HG02885 (cell line): Measurements from ENCODE around the gene ZNF195.
"Not testable (repeated sequence)": the region's sequence is repeated elsewhere in the genome, so short reads cannot be mapped to it uniquely, and the experiment has no call there.

Experiments
- ATAC-seq: cut with Tn5 transposase; IDR thresholded peaks from one replicate; pipeline ENCODE4 v1.9.1; 2021; ENCODE audit warnings: mild to moderate bottlenecking; ENCODE audit not compliant: unreplicated experiment, poor library complexity

Gene ZNF195

DNA sequence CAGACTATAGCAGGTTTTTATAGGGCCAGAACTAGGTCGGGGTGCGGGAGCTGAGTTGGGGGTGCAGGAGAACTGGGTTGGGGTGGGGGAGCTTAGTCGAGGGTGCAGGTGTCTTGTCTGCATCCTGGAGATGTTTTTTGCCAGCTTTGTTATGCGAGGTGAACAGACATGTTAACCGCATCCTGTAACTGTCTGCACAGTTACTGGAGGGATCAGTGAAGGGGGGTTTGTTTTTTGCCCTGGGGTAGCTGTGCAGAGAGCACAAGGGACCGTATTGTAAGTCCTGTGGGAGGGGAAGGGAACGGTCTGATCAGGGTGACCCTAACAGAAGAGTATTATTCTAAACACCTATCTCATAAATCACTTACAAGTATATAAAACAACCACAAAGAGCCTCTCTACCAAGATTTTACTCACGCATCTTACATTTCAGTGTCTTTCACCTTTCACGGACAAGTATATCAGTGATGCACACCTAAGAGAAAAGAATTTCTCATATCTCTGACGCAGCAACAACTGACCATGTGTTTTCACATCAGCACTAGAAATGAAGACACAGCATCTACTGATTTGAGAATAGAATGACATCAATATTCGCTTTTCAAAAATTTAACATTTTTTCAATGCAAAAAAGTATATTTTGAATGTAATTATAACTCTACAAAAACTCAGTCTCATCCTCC lies 20.8 kb downstream of the ZNF195 start:
- no peak for ATAC-seq

DNA sequence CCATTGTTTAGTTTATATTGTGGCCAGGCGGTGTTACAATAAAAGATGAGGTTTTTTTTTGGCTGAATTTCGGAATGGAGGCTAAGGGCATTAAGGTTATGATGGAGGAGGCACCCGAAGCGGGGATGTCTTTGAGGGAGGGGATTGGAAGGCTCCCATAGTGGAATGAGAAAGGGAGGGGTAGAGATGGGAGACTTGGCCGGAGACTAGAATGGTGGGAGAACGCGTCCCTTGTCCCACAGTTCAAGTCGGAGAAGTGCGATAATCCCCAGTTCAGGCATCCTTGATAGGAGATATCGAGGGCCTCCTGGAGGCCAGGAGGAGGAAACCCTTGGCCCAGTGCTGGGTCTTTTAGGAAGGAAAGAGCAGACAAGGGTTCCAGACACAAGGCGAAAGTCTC lies 21.6 kb downstream of the ZNF195 start:
- ATAC-seq = no peak

DNA sequence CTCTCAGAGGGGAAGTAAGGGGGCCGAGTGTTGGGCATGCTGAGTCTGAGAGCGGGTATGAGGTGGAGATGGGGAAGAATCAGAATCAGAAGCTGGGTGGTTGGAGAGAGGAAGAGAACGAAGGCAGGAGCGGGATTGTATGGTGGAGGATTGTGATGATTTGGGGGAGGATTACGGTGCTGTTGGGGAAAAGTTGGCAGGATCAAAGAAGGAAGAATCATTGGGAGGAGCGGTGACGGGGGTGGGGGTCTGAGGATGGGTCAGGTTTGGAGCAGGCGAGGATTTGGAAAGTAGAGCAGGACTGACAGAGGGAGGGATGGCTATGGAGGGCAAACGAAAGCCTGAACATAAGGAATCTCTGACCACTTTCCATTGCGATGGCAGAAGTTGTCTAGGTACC lies 22.1 kb downstream of the ZNF195 start:
- no peak for ATAC-seq

DNA sequence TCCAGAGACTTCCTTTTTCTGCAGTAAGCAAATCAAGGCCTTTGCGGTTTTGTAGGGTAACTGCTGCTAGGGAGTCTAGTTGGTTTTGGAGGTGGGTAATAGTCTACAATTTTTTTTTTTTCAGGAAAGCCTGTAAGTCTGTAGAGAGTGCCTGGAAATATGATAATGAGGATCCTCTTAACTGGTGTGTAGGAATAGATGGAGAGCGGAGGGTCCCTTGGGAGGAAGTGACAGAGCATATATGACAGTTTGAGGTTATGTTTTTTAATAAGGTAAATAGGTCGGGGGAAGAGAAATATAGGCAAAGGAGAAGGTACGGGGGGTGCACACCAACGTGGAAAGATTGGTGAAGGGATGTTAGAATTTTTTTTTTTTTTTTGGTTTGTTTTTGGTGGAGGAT lies 25.9 kb downstream of the ZNF195 start:
- ATAC-seq = no peak

DNA sequence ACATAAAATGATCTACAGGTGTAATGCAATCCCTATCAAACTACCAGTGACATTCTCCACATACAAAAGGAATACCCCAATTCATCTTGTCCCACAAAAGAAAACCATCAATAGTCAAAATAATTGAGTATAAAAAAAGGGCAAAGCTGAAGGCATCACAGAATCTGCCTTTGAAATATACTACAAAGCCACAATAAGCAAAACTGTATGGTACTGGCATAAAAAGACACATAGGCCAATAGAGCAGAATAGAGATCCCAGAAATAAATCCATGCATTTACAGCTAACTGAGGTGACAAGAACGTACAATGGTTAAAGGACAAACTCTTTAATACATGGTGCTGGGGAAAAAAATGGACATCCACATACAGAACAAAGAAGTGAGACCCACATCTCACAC lies 31.8 kb downstream of the ZNF195 start:
- ATAC-seq = no peak

DNA sequence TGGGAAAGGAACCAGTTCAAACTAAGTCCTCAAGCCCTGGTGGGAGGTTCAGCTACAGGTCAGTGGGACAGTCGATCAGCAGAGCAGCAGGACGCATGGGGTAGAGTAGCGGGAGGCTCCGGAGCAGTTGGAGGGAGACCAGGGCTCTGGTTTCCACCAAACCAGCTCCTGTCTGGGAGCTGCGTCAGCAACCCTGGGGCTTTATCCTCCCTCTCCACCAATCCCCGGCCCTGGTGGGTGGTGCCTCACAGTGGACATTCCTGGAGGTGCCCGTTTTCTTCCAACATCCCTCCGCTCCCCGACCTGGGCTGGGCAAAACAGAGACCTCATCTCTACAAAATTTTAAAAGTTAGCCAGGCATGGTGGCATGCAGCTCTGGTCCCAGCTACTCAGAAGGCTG lies 32.4 kb downstream of the ZNF195 start:
- ATAC-seq = no peak

DNA sequence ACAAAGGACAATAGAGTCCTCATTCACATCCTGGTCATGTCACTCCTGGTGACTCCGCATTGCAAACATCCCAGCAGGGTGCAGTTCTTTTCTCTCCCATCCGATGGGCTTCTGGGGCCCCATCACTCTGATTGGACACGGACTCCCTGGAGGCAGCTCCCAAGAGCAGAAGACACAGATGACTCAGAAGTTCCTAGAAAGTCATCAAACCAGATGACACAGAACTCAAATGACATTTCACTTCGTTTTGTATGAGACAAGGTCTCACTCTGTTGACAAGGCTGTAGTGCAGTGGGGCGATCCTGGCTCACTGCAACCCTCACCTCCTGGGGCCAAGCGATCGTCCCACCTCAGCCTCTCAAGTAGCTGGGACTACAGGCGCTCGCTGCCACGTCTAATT lies 33.2 kb downstream of the ZNF195 start:
- no peak for ATAC-seq

DNA sequence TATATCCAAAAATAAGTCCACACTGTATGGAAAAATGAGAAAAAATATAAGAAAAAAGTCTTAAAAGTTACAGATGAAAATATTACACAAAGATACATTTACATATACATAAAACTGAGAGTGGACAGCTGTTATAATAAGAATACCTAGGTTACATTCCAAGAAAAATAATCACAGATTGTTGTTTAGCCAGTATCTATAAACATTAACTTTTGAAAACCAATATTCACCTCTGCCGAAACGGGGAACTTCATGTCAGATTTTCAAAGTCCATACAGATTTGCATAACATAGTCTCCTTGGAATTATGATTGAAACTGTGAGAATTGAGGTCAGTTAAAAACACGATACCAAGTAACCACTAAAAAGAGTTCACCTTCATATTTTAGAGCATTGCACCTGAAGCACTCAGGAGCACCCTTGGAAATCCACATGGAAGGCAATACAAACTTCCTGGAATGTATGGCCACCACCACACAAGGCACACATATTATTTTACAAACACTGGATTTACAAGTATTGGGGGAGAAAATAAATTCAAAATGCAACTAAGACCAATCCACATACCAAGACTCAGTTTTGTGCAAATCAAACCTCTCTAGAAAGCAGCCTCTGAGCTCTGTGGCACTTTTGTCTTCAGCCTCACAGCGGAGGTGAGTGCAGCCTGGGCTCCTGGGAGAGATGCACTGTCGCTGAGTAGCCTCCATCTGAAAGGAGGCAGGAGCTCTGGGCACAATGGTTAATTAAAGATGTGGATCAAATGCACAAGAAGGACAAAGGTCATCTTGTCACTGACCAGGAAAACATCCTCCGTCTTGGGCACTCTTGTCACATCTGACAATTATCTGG lies 34.4 kb downstream of the ZNF195 start:
- ATAC-seq = no peak

DNA sequence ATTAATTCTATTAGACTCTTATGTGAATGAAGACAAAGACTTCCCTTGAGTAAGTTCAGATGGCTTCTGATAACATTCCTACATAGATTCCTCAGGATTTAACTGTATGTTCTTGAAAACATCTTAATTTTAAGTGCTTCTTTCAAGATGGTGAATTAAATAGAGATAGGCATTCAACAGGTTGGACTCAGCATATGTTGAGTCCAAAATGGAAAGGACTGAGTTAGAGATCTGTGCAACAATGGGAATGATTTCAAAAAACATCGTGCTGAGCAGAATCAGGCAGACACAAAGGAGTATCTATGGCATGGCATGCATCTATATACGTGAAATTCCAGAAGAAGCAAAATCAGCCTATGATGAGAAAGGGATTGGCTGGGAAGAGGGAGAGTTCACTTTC lies 36.2 kb downstream of the ZNF195 start:
- ATAC-seq = no peak

DNA sequence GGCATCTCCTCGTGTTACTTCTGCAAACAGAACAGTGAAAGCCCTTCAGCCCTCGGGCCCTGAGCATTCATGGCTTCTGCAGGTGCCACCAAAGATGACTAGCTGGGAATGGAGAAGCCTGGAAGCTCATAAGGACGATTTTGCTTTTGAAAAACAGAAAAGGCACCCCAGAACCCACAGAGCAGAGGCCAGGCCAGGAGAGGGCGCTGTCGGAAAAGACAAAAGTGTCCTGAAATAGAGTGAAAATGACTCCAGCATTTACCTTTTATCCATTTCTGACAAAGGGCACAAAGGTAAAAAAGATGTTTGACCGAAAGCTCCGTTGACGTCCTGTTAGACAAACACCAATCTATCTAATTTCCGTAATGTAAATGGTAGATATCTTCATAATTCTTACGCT lies 37.6 kb downstream of the ZNF195 start:
- no peak for ATAC-seq

DNA sequence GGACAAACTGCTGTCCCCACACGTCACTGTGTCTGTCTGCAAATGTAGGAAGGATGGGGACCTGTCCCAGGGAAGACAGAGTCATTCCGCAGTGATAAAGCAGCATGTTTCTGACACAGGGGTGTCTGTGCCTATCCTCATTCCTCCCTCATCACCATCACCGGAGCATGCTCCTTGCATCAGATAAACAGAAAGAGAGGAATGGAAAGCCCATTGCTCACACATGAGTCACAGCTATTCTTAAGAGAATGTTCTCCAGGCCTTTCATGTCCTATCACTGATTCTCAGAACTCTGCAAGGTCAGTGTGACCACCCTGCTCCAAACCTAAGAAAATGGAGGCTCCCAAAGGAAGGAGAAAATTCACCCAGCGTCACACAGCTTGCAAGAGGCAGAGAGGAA lies 38.9 kb downstream of the ZNF195 start:
- no peak for ATAC-seq

DNA sequence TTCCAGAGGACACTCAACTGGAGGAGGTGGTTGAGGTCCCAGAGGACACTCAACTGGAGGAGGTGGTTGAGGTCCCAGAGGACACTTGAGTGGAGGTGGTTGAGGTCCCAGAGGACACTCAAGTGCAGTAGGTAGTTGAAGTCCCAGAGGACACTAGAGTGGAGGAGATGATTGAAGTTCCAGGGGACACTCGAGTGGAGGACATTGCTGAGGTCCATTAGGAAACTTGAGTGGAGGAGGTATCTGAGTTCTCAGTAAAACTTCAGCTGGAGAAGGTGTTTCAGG lies 39.7 kb downstream of the ZNF195 start:
- no peak for ATAC-seq

DNA sequence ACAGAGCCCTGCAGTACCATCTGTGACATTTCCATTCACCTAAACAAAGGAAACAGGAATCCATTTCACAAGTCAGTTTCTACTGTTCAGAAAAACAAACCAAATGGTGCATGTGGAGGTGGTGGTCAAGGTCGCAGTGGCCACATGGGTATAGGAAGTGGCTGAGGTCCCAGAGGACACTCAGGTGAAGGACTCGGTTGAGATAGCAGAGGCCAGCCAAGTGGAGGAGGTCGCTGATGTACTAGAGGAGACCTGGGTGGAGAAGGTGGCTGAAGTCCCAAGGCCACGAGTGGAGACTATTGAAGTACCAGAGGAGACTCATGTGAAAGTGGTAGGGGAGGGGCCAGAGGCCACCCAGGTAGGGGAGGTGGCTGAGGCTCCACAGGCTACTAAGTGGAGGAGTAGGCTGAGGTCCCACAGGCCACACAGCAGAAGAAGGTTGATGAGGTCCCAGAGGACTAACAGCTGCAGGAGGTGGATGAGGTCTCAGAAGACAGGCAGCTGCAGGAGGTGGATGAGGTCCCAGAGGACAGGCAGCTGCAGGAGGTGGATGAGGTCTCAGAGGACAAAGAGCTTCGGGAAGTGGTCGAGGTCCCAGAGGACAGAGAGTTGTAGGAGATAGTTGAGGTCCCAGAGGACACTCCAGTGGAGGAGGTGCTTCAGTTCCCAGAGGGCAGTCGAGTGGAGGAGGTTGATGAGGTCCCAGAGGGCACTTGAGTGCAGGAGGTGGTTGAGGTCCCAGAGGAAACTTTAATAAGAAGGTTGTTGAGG lies 40.2 kb downstream of the ZNF195 start:
- no peak for ATAC-seq

DNA sequence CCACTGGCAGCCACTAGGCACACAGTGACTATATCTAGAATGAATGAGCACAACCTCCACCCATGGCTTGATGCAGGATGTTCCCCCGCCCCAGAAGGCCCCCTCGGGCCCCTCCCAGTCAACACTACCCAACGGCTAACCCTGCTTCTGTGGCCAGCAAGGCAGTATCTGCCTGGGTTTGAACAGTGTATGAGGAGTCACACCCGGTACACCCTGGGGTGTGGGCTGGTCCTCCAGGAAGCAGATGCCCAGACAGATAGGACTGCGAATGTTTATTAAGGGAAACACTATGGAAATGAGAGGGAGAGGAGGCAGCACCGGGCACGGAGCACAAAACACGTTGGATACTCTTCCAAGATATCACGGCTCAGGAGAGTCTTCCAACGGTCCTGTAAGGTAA lies 42.5 kb downstream of the ZNF195 start:
- ATAC-seq = not testable (repeated sequence)

DNA sequence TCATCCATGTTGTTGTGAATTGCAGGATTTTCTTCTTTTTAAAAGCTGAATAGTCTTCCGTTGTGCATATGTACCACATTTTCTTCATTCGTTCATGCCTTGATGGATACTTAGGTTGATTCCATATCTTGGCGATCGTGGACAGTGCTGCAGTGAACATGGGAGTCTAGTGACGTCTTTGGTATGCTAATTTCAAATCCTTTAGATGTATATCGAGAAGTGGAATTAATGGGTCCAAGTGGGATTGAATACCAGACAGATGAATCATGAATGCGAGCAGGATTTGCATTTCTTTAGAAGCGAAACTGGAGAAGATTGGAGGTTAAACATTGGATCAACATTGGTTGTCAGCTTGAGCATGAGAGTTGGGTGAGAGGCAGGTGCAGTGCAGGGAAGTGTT lies 45.8 kb downstream of the ZNF195 start:
- not testable (repeated sequence) for ATAC-seq

DNA sequence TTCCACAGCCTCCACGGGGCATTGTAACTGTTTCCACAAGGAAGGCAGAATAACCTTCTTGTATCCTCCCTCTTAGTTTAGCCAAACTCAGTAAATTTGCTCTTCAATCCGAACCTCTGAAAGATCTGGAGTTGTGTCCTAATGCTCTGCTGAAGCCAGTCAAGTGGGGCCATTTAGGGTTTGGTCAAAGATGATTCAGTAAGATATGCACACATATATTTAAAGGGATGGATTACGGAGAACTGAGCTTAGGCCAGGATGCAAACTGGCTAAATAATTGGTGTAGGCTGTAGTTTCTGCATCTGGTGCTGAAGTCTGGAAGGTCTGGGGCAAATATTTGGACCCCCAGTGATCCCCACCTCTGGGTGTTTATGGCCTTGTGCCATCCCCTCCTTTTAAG lies 47.9 kb downstream of the ZNF195 start:
- ATAC-seq = not testable (repeated sequence)

DNA sequence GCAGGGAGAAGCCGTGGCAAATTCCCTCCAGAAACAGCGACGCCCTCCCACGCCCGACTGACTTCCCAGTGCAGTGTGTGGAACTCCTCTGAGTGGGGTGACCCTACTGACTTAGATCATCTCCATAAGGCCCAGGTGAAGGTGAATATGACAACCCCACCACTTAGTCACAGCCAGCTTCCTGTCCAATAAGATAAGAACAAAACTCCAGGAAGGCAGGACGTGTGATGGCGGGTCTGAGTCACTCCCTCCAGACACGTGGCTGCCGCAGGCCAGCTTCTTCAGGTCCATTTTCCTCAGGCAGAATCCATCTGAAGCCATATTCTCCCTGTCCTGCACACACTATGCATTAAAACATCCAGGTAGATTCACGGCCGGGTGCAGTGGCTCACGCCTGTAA lies 48.9 kb downstream of the ZNF195 start:
- not testable (repeated sequence) for ATAC-seq

DNA sequence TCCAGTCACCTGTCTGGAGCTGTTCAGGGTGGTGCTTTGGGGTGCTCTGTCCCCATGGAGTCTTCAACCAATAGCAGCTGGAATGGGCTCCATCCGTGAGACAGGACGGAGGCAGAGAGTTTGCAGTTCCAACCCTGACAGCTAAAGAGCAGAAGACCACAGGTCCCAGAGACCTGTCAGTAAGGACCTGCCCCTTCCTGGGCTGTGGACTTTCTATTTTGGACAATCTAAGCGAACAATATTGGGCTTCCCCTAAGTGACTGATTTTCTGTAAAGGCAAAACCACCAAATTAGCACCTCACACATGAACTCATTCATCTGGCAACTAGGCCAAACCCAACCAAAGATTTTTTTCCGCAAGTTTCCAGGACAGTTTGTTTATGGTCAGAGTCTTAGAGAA lies 50.4 kb downstream of the ZNF195 start:
- ATAC-seq = not testable (repeated sequence)

DNA sequence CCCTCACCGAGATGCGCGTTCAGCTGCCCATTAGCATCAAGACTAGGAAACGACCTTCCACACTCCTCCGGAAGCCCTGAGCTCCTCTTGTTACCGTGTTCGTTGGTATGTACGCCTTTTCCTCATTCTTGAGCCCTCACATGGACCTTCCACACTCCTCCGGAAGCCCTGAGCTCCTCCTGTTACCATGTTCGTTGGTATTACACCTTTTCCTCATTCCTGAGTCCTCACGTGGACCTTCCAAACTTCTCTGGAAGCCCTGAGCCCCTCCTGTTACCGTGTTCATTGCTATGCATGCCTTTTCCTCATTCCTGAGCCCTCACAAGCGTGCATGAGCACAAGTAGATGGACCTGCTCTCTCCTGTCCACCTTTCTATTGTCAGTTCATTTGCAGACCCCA lies 52.5 kb downstream of the ZNF195 start:
- ATAC-seq = not testable (repeated sequence)

DNA sequence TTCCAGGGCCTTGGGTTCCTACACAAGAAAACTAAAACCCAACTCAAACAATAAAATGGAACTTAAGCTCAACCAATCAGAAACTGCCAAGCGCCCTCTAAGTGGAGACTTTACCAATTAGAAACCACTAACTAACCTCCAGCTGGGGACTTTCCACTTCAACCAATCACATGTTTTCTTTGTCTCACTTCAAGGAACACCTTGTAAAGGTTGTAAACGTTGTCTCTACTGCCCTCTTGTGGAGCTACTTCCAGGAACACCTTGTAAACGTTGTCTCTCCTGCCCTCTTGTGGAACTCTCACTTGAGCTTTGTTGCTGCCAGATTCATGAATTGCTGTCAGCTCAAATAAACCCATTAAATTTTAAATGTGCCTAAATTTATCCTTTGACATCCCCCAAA lies 54.2 kb downstream of the ZNF195 start:
- ATAC-seq = not testable (repeated sequence)
